SK-N-SH treated with all-trans-retinoic acid at 6 μM for 48 hours (cell line): ENCODE data around the gene TPO.

ENCODE experiments used
- ATAC-seq: fragments of 200-7000 bp; cut with Tn5 transposase; 3 replicates; pipeline ENCODE4 v1.9.1; 2020; ENCODE audit warnings: mild to moderate bottlenecking, moderate library complexity
- BACH2 ChIP-seq: fragments of 250-450 bp; sonication (Bioruptor Pico); IDR thresholded peaks from 2 replicates; pipeline ENCODE4 v1.9.0; 2021; ENCODE audit warnings: mild to moderate bottlenecking, borderline replicate concordance
- CREB5 ChIP-seq: fragments of 250-450 bp; sonication (Bioruptor Pico); IDR thresholded peaks from 2 replicates; pipeline ENCODE4 v1.5.1; 2020; ENCODE audit warnings: low read depth, mild to moderate bottlenecking, moderate library complexity
- CSDC2 ChIP-seq: fragments of 250-450 bp; sonication (Bioruptor Pico); IDR thresholded peaks from 2 replicates; pipeline ENCODE4 v1.5.0; 2020; ENCODE audit warnings: mild to moderate bottlenecking, moderate library complexity
- ESRRG ChIP-seq: fragments of 250-450 bp; sonication (Bioruptor Pico); IDR thresholded peaks from 2 replicates; pipeline ENCODE4 v1.6.1; 2021; ENCODE audit warnings: mild to moderate bottlenecking
- GLIS3 ChIP-seq: fragments of 250-450 bp; sonication (Bioruptor Pico); IDR thresholded peaks from 2 replicates; pipeline ENCODE4 v1.5.0; 2020; ENCODE audit warnings: mild to moderate bottlenecking, moderate library complexity
- OSR1 ChIP-seq: fragments of 250-450 bp; sonication (Bioruptor Pico); IDR thresholded peaks from 2 replicates; pipeline ENCODE4 v1.8.0; 2022; ENCODE audit warnings: moderate library complexity, mild to moderate bottlenecking, inconsistent platforms
- PATZ1 ChIP-seq: fragments of 250-450 bp; sonication (Bioruptor Pico); IDR thresholded peaks from 2 replicates; pipeline ENCODE4 v1.8.0; 2020; ENCODE audit warnings: mild to moderate bottlenecking, moderate library complexity, borderline replicate concordance
- RARB ChIP-seq: fragments of 250-450 bp; sonication (Bioruptor Pico); IDR thresholded peaks from 2 replicates; pipeline ENCODE4 v1.8.0; 2021; ENCODE audit warnings: mild to moderate bottlenecking, moderate library complexity
- SNAI2 ChIP-seq: fragments of 250-450 bp; sonication (Bioruptor Pico); IDR thresholded peaks from 2 replicates; pipeline ENCODE4 v1.5.0; 2020; ENCODE audit warnings: mild to moderate bottlenecking, moderate library complexity
- TCF4 ChIP-seq: fragments of 250-450 bp; sonication (Bioruptor Pico); IDR thresholded peaks from 2 replicates; pipeline ENCODE4 v1.8.0; 2021; ENCODE audit warnings: mild to moderate bottlenecking, moderate library complexity, borderline replicate concordance
- TOX ChIP-seq: fragments of 250-450 bp; sonication (Bioruptor Pico); IDR thresholded peaks from 2 replicates; pipeline ENCODE4 v1.8.0; 2021; ENCODE audit warnings: mild to moderate bottlenecking, moderate library complexity, borderline replicate concordance
- TSHZ2 ChIP-seq: fragments of 250-450 bp; sonication (Bioruptor Pico); IDR thresholded peaks from 2 replicates; pipeline ENCODE4 v1.5.0; 2020; ENCODE audit warnings: mild to moderate bottlenecking, moderate library complexity
- ZC3H10 ChIP-seq: fragments of 250-450 bp; sonication (Bioruptor Pico); IDR thresholded peaks from 2 replicates; pipeline ENCODE4 v1.5.1; 2021; ENCODE audit warnings: mild to moderate bottlenecking, moderate library complexity
- ZFP30 ChIP-seq: fragments of 450-650 bp; formaldehyde crosslinking; IDR thresholded peaks from 2 replicates; pipeline ENCODE4 v1.5.0; 2022; ENCODE audit warnings: mild to moderate bottlenecking, moderate library complexity
- ZNF565 ChIP-seq: fragments of 450-650 bp; formaldehyde crosslinking; conservative IDR thresholded peaks from 2 replicates; pipeline ENCODE4 v1.5.0; 2020; ENCODE audit warnings: low read depth, mild to moderate bottlenecking, moderate library complexity
- ZNF70 ChIP-seq: fragments of 450-650 bp; formaldehyde crosslinking; IDR thresholded peaks from 2 replicates; pipeline ENCODE4 v1.5.0; 2020; ENCODE audit warnings: mild to moderate bottlenecking, moderate library complexity
- ZNF8 ChIP-seq: fragments of 450-650 bp; formaldehyde crosslinking; IDR thresholded peaks from 2 replicates; pipeline ENCODE4 v1.5.0; 2020; ENCODE audit warnings: mild to moderate bottlenecking, moderate library complexity
- TF ChIP-seq, protein P1 (sequence below): fragments of 250-450 bp; sonication (Bioruptor Pico); IDR thresholded peaks from 2 replicates; pipeline ENCODE4 v1.8.0; 2021; ENCODE audit warnings: low read depth, mild to moderate bottlenecking, moderate library complexity, borderline replicate concordance
- TF ChIP-seq, protein P2 (sequence below): fragments of 250-450 bp; sonication (Bioruptor Pico); IDR thresholded peaks from 2 replicates; pipeline ENCODE4 v1.5.1; 2021; ENCODE audit warnings: mild to moderate bottlenecking, moderate library complexity

Gene TPO

GRCh38 chr2:1459727-1460126 is 46.5 kb downstream of the TPO start:
- ATAC-seq, result no peak
- no peak for TF ChIP-seq RARB
- TF ChIP-seq, protein P1, sequence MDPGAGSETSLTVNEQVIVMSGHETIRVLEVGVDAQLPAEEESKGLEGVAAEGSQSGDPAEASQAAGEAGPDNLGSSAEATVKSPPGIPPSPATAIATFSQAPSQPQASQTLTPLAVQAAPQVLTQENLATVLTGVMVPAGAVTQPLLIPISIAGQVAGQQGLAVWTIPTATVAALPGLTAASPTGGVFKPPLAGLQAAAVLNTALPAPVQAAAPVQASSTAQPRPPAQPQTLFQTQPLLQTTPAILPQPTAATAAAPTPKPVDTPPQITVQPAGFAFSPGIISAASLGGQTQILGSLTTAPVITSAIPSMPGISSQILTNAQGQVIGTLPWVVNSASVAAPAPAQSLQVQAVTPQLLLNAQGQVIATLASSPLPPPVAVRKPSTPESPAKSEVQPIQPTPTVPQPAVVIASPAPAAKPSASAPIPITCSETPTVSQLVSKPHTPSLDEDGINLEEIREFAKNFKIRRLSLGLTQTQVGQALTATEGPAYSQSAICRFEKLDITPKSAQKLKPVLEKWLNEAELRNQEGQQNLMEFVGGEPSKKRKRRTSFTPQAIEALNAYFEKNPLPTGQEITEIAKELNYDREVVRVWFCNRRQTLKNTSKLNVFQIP (CRISPR knock-in tag), result no peak
- no peak for TF ChIP-seq ZNF565 (CRISPR knock-in tag)
- TF ChIP-seq ESRRG (CRISPR knock-in tag), result no peak
- TF ChIP-seq ZNF70, result no peak
- TF ChIP-seq TSHZ2 (CRISPR knock-in tag), result no peak
- no peak for TF ChIP-seq CREB5 (CRISPR knock-in tag)
- TF ChIP-seq BACH2, result no peak
- TF ChIP-seq ZNF8, result no peak
- TF ChIP-seq ZC3H10 (CRISPR knock-in tag), result no peak
- TF ChIP-seq GLIS3, result no peak
- no peak for TF ChIP-seq ZFP30
- TF ChIP-seq OSR1, result no peak
- TF ChIP-seq TCF4 (CRISPR knock-in tag), result no peak
- no peak for TF ChIP-seq SNAI2 (CRISPR knock-in tag)
- TF ChIP-seq CSDC2 (CRISPR knock-in tag), result no peak
- TF ChIP-seq PATZ1, result no peak
- TF ChIP-seq, protein P2, sequence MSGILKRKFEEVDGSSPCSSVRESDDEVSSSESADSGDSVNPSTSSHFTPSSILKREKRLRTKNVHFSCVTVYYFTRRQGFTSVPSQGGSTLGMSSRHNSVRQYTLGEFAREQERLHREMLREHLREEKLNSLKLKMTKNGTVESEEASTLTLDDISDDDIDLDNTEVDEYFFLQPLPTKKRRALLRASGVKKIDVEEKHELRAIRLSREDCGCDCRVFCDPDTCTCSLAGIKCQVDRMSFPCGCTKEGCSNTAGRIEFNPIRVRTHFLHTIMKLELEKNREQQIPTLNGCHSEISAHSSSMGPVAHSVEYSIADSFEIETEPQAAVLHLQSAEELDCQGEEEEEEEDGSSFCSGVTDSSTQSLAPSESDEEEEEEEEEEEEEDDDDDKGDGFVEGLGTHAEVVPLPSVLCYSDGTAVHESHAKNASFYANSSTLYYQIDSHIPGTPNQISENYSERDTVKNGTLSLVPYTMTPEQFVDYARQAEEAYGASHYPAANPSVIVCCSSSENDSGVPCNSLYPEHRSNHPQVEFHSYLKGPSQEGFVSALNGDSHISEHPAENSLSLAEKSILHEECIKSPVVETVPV (CRISPR knock-in tag), result no peak
- no peak for TF ChIP-seq TOX (CRISPR knock-in tag)

DNA sequence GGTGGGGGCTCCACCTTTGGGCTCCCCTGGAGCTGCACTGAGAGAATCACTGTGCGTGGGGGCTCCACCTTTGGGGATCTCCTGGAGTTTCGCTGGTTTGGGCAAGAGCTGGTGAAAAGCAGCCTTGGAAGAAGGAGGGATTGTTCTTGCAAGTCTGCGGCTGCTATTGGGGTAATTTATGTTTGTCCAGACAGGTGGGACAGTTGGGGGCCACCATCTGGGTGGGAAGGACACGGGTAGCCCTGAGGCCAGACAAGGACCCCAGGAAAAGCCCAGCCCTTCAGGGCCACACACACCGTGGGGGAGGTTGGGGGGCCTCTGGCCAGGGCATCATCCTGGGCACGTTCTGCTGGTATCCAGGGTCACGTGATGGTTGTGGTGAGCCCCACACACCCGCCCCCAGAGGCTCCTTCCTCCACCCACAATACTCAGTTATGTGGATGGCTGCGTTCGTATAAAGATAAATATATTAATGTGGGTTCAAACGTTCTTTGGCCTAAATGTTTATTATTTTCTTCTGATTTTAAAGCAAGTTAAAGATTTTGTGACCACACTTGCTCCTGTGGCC is 47.7 kb downstream of the TPO start:
- no peak for ATAC-seq
- TF ChIP-seq ZFP30, result no peak
- TF ChIP-seq PATZ1, result no peak
- no peak for TF ChIP-seq SNAI2 (CRISPR knock-in tag)
- TF ChIP-seq BACH2, result no peak
- no peak for TF ChIP-seq TCF4 (CRISPR knock-in tag)
- no peak for TF ChIP-seq TOX (CRISPR knock-in tag)
